H1 (cell line): ENCODE data around the gene OSBPL5. TPM values are rescaled to one million over a fixed set of nuclear protein-coding genes. Genes with fewer than 3 reads are reported as not detected.
A peak's percentile ranks its signal among the peaks of the same experiment; 100 is the strongest.

ENCODE experiments used
- CTCF ChIA-PET: fragments of 300-600 bp; sonication (Branson Sonifier 250); formaldehyde crosslinking; loops from one replicate; lab custom pipeline; 2021; ENCODE audit not compliant: partially characterized antibody; lab: Charles Lee
- POLR2A ChIA-PET: fragments of 300-600 bp; sonication (Branson Sonifier 250); formaldehyde crosslinking; loops from one replicate; lab custom pipeline; 2021; ENCODE audit warnings: inconsistent platforms; ENCODE audit not compliant: partially characterized antibody; lab: Charles Lee
- DNase-seq, 2 experiments: peaks; one replicate each; pipeline versions ENCODE4 v3.0.0 to v3.0.0-alpha.2; 2010 to 2022; ENCODE audit warnings: low spot score in 2 of 2, low read depth in 1 of 2, mixed read lengths in 1 of 2
- FAIRE-seq: peaks from 2 replicates; lab custom pipeline; 2011; peaks lifted over from hg19 to GRCh38; lab: Jason Lieb, UNC
- H2AFZ ChIP-seq: 2 replicates; pipeline ENCODE4 v1.8.1; 2012; ENCODE audit warnings: low read length, inconsistent platforms
- H2AK5ac ChIP-seq: 2 replicates; pipeline ENCODE4 v1.6.1; 2013; ENCODE audit warnings: low read depth, low read length
- H2BK120ac ChIP-seq: replicated peaks from 2 replicates; pipeline ENCODE3; 2013; ENCODE audit warnings: low read depth, low read length, inconsistent platforms
- H2BK12ac ChIP-seq: 2 replicates; pipeline ENCODE4 v1.6.1; 2013; ENCODE audit warnings: low read depth, low read length
- H2BK15ac ChIP-seq: 2 replicates; pipeline ENCODE4 v1.6.1; 2013; ENCODE audit warnings: low read length
- H2BK20ac ChIP-seq: 2 replicates; pipeline ENCODE4 v1.6.1; 2013; ENCODE audit warnings: low read length
- H2BK5ac ChIP-seq: 2 replicates; pipeline ENCODE4 v1.6.1; 2013; ENCODE audit warnings: low read depth, low read length
- H3K14ac ChIP-seq: 2 replicates; pipeline ENCODE4 v1.6.1; 2013; ENCODE audit warnings: inconsistent platforms; ENCODE audit not compliant: insufficient read length
- H3K18ac ChIP-seq: 2 replicates; pipeline ENCODE4 v1.6.1; 2013; ENCODE audit warnings: low read length; ENCODE audit errors: extremely low read depth
- H3K23ac ChIP-seq: 2 replicates; pipeline ENCODE4 v1.6.1; 2013; ENCODE audit warnings: inconsistent platforms; ENCODE audit not compliant: insufficient read length
- H3K23me2 ChIP-seq: 2 replicates; pipeline ENCODE4 v1.6.1; 2013; ENCODE audit warnings: low read depth, low read length
- H3K27ac ChIP-seq: 2 replicates; pipeline ENCODE4 v1.6.1; 2011; ENCODE audit warnings: low read depth, low read length, inconsistent platforms
- H3K27me3 ChIP-seq, 4 experiments: replicated peaks in 1 of 4; 1 replicate in 1 of 4; 2 replicates in 3 of 4; pipeline versions ENCODE4 v1.6.1 to v1.8.1; 2011 to 2013; ENCODE audit warnings: low read length in 3 of 4, mild to moderate bottlenecking in 3 of 4, inconsistent platforms in 2 of 4, mixed read lengths in 2 of 4, moderate library complexity in 1 of 4; ENCODE audit not compliant: control insufficient read depth in 3 of 4, insufficient read depth in 3 of 4; ENCODE audit errors: extremely low read depth in 1 of 4
- H3K36me3 ChIP-seq, 4 experiments: 2 replicates each; pipeline versions ENCODE4 v1.6.1 to v1.8.1; 2011 to 2013; ENCODE audit warnings: mild to moderate bottlenecking in 4 of 4, low read length in 3 of 4, moderate library complexity in 2 of 4, control low read depth in 1 of 4, inconsistent platforms in 1 of 4; ENCODE audit not compliant: insufficient read depth in 4 of 4, control insufficient read depth in 2 of 4
- H3K4ac ChIP-seq: replicated peaks from 2 replicates; pipeline ENCODE3; 2013; ENCODE audit warnings: low read length, low read depth, mixed read lengths, inconsistent platforms; ENCODE audit not compliant: insufficient read length
- H3K4me1 ChIP-seq, 4 experiments: replicated peaks in 1 of 4; 1 replicate in 1 of 4; 2 replicates in 3 of 4; pipeline versions ENCODE4 v1.6.1 to v1.8.1; 2011 to 2013; ENCODE audit warnings: low read length in 3 of 4, inconsistent platforms in 2 of 4, mixed read lengths in 1 of 4; ENCODE audit not compliant: insufficient read depth in 4 of 4, control insufficient read depth in 3 of 4
- H3K4me2 ChIP-seq, 2 experiments: 2 replicates each; pipeline versions ENCODE4 v1.6.1 to v1.8.1; 2011 to 2013; ENCODE audit warnings: low read depth in 2 of 2, low read length in 2 of 2, control low read depth in 1 of 2, inconsistent platforms in 1 of 2, mild to moderate bottlenecking in 1 of 2; ENCODE audit not compliant: insufficient read depth in 1 of 2
- H3K4me3 ChIP-seq, 4 experiments: fragments of 200-600, 300-600 bp in 1 of 4; sonication (generic), shearing (Covaris generic), sonication (Bioruptor Twin) in 1 of 4; 2 replicates each; pipeline versions ENCODE4 v1.5.1 to v1.8.1; 2011 to 2016; ENCODE audit warnings: low read length in 4 of 4, low read depth in 3 of 4, control low read depth in 2 of 4, inconsistent platforms in 2 of 4, mild to moderate bottlenecking in 2 of 4, mixed read lengths in 1 of 4, moderate library complexity in 1 of 4; ENCODE audit not compliant: insufficient read depth in 2 of 4; ENCODE audit errors: extremely low read depth in 1 of 4
- H3K56ac ChIP-seq: replicated peaks from 2 replicates; pipeline ENCODE3; 2013; ENCODE audit warnings: low read depth, mild to moderate bottlenecking, mixed read lengths, low read length, inconsistent platforms; ENCODE audit not compliant: insufficient read length
- H3K79me1 ChIP-seq: 2 replicates; pipeline ENCODE4 v1.6.1; 2013; ENCODE audit warnings: low read depth, low read length, control low read depth
- H3K79me2 ChIP-seq, 2 experiments: 2 replicates each; pipeline versions ENCODE4 v1.6.1 to v1.8.1; 2012 to 2013; ENCODE audit warnings: low read length in 2 of 2, mild to moderate bottlenecking in 2 of 2, inconsistent platforms in 1 of 2; ENCODE audit not compliant: insufficient read depth in 2 of 2, control insufficient read depth in 1 of 2
- H3K9ac ChIP-seq, 4 experiments: replicated peaks in 1 of 4; 1 replicate in 1 of 4; 2 replicates in 3 of 4; pipeline versions ENCODE4 v1.6.1 to v1.8.1; 2011 to 2013; ENCODE audit warnings: low read depth in 3 of 4, low read length in 3 of 4, control low read depth in 2 of 4, mild to moderate bottlenecking in 2 of 4, moderate library complexity in 2 of 4, inconsistent platforms in 1 of 4; ENCODE audit errors: extremely low read depth in 1 of 4
- H3K9me3 ChIP-seq, 2 experiments: 2 replicates each; pipeline versions ENCODE4 v1.6.1 to v1.8.1; 2012 to 2013; ENCODE audit warnings: mild to moderate bottlenecking in 2 of 2, moderate library complexity in 2 of 2, control low read depth in 1 of 2, inconsistent platforms in 1 of 2, low read depth in 1 of 2, low read length in 1 of 2, mixed read lengths in 1 of 2; ENCODE audit not compliant: insufficient read depth in 2 of 2
- H4K20me1 ChIP-seq, 2 experiments: replicated peaks in 1 of 2; 2 replicates each; pipeline versions ENCODE3 to v1.8.1; 2011 to 2013; ENCODE audit warnings: inconsistent platforms in 2 of 2, low read length in 2 of 2, mild to moderate bottlenecking in 1 of 2; ENCODE audit not compliant: insufficient read depth in 2 of 2, control insufficient read depth in 1 of 2
- H4K5ac ChIP-seq: 2 replicates; pipeline ENCODE4 v1.6.1; 2013; ENCODE audit warnings: low read length, low read depth, mixed read lengths, inconsistent platforms; ENCODE audit not compliant: insufficient read length
- H4K8ac ChIP-seq: 2 replicates; pipeline ENCODE4 v1.8.0; 2013; ENCODE audit warnings: mild to moderate bottlenecking, moderate library complexity, low read length, inconsistent platforms; ENCODE audit not compliant: insufficient read depth; ENCODE audit errors: extremely low read depth
- H4K91ac ChIP-seq: replicated peaks from 2 replicates; pipeline ENCODE3; 2013; ENCODE audit warnings: low read length, mixed read lengths, inconsistent platforms; ENCODE audit not compliant: insufficient read length
- ATF2 ChIP-seq: IDR thresholded peaks from 2 replicates; pipeline ENCODE4 v1.6.1; 2012; ENCODE audit warnings: low read length, inconsistent platforms
- CBX5 ChIP-seq: fragments of 300-800, 300-1000 bp; sonication (generic); IDR thresholded peaks from 2 replicates; pipeline ENCODE4 v1.7.1; 2016; ENCODE audit warnings: antibody characterized with exemption, low read length, low read depth
- CTCF ChIP-seq, 3 experiments: IDR thresholded peaks; 1 replicate in 2 of 3; 2 replicates in 1 of 3; pipeline versions ENCODE4 v1.5.1 to v1.6.1; 2011; ENCODE audit warnings: low read length in 3 of 3, mild to moderate bottlenecking in 3 of 3, inconsistent platforms in 2 of 3, low read depth in 1 of 3, moderate library complexity in 1 of 3; ENCODE audit not compliant: insufficient read depth in 1 of 3; ENCODE audit errors: control extremely low read depth in 1 of 3
- EZH2 ChIP-seq: fragments of 200-600 bp; sonication (generic); IDR thresholded peaks from 2 replicates; pipeline ENCODE4 v1.7.1; 2012; ENCODE audit warnings: low read depth, mild to moderate bottlenecking, moderate library complexity, low read length, inconsistent platforms; ENCODE audit not compliant: severe bottlenecking
- JUN ChIP-seq: IDR thresholded peaks from 2 replicates; pipeline ENCODE4 v1.6.1; 2011; ENCODE audit warnings: low read depth, mild to moderate bottlenecking, improper control_type of control experiment, low read length
- KDM1A ChIP-seq: fragments of 200-600, 300-600 bp; sonication (generic); IDR thresholded peaks from 2 replicates; pipeline ENCODE4 v1.7.1; 2016; ENCODE audit warnings: mild to moderate bottlenecking, low read length, borderline replicate concordance
- POLR2AphosphoS5 ChIP-seq: IDR thresholded peaks from 2 replicates; pipeline ENCODE4 v1.6.1; 2011; ENCODE audit warnings: low read depth, low read length
- RFX5 ChIP-seq: IDR thresholded peaks from 2 replicates; pipeline ENCODE4 v1.6.1; 2011; ENCODE audit warnings: low read depth, low read length, improper control_type of control experiment, borderline replicate concordance
- SIX5 ChIP-seq: IDR thresholded peaks from 2 replicates; pipeline ENCODE4 v1.6.1; 2011; ENCODE audit warnings: mild to moderate bottlenecking, low read depth, low read length
- YY1 ChIP-seq: IDR thresholded peaks from 2 replicates; pipeline ENCODE4 v1.6.1; 2011; ENCODE audit warnings: low read depth, mild to moderate bottlenecking, low read length
- WGBS, 2 experiments: shearing (Covaris generic) in 1 of 2; methylation state at CpG; one replicate each; pipeline versions ENCODE4 v1.1.6 to v1.1.7; 2013 to 2015; ENCODE audit warnings: low lambda C conversion rate in 2 of 2, mixed read lengths in 2 of 2, inconsistent platforms in 1 of 2, low coverage in 1 of 2, missing lambda C conversion rate in 1 of 2; ENCODE audit not compliant: insufficient replicate concordance in 2 of 2, insufficient coverage in 1 of 2, insufficient read length in 1 of 2; ENCODE audit errors: extremely low coverage in 1 of 2, missing lambda C conversion rate in 1 of 2; 5-methylcytosine and 5-hydroxymethylcytosine counted together
- polyA plus RNA-seq, 7 experiments: library from polyadenylated mRNA; depleted of rRNA in 3 of 7; stranded (reverse) in 5 of 7; unstranded in 2 of 7; fragments of >200 nt in 5 of 7; fragments of 200-250 nt in 2 of 7; gene quantifications; 1 replicate in 5 of 7; 2 replicates in 1 of 7; 4 replicates in 1 of 7; pipeline versions ENCODE4 v1.2.1 to v1.2.3, GENCODE V29; 2011 to 2013; ENCODE audit warnings: missing spikeins in 2 of 7, mixed read lengths in 2 of 7
- total RNA-seq: library from RNA; stranded (reverse); fragmentation: NEBNext Ultra II Directional; extraction: Animal tissue kit (Norgen Biotek cat#: 25700); gene quantifications from 2 replicates; pipeline ENCODE4 v1.2.1, GENCODE V29; 2021

OSBPL5 gene
- total and polyA plus RNA-seq, 2 of the 8 experiments (the other 6 are each of a cell fraction or from before 2014, with no cell fraction given): 3.4 to 9.9 TPM

DNA sequence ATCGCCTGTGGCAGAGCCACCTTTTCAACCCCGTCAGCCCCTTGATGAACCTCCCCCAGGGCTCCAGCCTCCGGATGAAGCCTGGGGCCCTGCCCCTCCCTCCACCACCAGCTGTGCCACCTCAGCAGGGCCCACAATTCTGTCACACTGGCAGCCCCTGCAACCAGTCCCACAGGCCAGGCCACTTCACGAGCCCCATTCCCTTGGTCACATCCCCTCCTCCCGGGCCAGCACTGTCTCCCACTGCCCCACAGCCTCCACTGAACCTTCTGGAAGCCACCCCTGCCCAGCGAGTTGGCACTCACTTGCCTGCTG lies 19.9 kb downstream of the OSBPL5 start:
- Histone ChIP-seq H3K23ac (no peak overlapping the region), H2AFZ (no peak overlapping the region), H3K4ac (no peak overlapping the region), H3K36me3 (no peaks in the 10 kb centered on the region), H2AK5ac (no peak overlapping the region), H2BK5ac (0 out of 2 replicates have a peak overlapping the region, but pooled peaks have one; percentile 16), H3K18ac (no peak overlapping the region), H3K27me3 (no peaks in the 10 kb centered on the region), H3K4me3 (no peak overlapping the region), H4K8ac (no peak overlapping the region; the same call in 1 of the 2 replicates), H3K23me2 (no peaks in the 10 kb centered on the region), H3K56ac (no peak overlapping the region), H2BK20ac (no peak overlapping the region), H3K4me2 (no peak overlapping the region), H3K14ac (no peak overlapping the region), H2BK12ac (no peak overlapping the region), H4K5ac (no peak overlapping the region), H3K4me1 (peaks cover 0 to 7% (median 0%) of the 10 kb centered on the region in 4 experiments; a peak in 3 of 7 replicates), H3K9ac (no peak overlapping the region), H4K91ac (no peak overlapping the region), H3K27ac (no peak overlapping the region), H2BK120ac (no peak overlapping the region), H2BK15ac (no peak overlapping the region), H4K20me1 (peaks cover 0 to 8% of the 10 kb centered on the region in 2 experiments), H3K79me1 (peaks cover 4% of the 10 kb centered on the region; the same call in 1 of the 2 replicates), H3K79me2 (no peaks in the 10 kb centered on the region), H3K9me3 (no peaks in the 10 kb centered on the region)
- WGBS, 2 experiments: 72% methylated on average over 6 of the region's 6 CpGs; no CpG with 5 or more reads in 1 of the 2 experiments
- DNase-seq (no peak), FAIRE-seq (no peak)
- POLR2A ChIA-PET: no interaction called here
- CTCF ChIA-PET: interaction anchor here (1.3 to 3.4 kb wide), 4 partner anchors 8 to 44 kb away, joined by 4 to 14 read pairs (median 4); no protein-coding TSS in a partner anchor
- no peak for TF ChIP-seq JUN
- no peak for TF ChIP-seq EZH2
- TF ChIP-seq CBX5: no peak
- no peak for TF ChIP-seq RFX5
- TF ChIP-seq POLR2AphosphoS5: no peak
- TF ChIP-seq ATF2: no peak
- TF ChIP-seq SIX5: no peak
- TF ChIP-seq YY1: no peak
- TF ChIP-seq KDM1A: no peak
- no peak for TF ChIP-seq CTCF (IDR thresholded peaks at IDR 0.05; ENCODE audit: control extremely low read depth in 1 of 3, insufficient read depth in 1 of 3, low read depth in 1 of 3, low read length in 3 of 3)
